ENCODE data around the gene PSMC1.

The PSMC1 gene

DNA sequence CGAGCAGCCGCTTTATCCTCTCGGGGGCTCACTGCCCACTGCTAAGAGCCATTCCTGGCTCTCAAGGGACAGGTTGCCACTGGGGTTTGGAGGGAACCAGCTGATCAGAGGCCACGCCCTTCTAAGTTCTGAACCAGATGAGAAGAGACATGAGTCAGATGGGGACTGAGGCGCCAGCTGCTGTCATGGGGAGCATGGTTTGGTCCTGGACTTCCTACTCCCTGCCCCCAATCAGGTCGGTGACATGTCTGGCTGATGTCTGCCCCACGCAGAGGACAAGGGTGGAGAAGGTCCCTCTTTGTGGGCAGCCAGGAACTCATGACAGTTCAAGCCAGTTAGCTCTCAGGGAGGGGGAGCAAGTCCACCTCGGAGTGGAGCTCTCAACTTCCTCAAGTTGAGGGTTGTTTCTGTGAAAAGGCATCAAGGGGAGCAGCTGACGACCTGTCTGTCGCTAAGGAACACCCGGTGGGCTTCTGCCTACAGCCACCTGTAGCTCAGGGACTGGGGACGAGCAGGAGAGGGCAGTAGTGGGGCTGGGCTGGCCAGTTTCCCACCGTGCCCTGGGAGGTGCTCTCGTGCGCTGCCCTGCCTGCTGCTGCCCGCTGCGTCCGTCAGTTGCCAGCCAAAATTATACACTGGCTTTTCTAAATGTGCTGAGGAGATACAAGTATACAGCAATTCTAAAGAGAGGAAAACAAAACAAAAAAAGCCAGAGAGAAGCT, 20.5 kb downstream of the PSMC1 start:
- no peak for DNase-seq

DNA sequence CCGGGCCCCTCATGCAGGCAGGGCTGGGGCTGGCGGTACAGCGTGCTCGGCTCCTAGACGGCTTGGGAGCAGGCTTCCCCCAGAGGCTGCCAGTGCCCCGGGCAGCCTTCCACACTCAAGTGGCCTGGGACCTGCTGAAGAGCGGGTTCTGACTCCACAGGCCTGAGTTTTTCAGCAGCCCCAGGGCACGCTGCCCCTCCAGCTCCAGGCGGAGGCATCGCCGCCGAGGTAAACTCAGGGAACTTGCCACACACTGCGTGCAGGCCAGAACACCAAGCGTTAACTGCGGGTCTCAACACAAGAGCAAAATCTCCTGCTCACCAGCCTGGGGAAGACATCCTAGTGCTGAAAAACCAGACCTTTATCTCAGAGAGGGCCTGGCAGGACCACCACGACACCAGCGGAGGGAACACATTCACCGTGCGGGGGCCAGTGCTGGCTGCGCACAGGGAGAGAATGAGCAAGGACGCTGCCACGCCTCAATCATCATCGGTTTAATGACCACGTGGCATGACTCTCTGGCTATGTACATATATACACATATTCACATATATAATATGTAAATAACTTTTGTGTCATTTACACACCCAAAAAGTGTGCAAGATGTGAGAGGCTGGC, 21.3 kb downstream of the PSMC1 start:
- no peak for DNase-seq

DNA sequence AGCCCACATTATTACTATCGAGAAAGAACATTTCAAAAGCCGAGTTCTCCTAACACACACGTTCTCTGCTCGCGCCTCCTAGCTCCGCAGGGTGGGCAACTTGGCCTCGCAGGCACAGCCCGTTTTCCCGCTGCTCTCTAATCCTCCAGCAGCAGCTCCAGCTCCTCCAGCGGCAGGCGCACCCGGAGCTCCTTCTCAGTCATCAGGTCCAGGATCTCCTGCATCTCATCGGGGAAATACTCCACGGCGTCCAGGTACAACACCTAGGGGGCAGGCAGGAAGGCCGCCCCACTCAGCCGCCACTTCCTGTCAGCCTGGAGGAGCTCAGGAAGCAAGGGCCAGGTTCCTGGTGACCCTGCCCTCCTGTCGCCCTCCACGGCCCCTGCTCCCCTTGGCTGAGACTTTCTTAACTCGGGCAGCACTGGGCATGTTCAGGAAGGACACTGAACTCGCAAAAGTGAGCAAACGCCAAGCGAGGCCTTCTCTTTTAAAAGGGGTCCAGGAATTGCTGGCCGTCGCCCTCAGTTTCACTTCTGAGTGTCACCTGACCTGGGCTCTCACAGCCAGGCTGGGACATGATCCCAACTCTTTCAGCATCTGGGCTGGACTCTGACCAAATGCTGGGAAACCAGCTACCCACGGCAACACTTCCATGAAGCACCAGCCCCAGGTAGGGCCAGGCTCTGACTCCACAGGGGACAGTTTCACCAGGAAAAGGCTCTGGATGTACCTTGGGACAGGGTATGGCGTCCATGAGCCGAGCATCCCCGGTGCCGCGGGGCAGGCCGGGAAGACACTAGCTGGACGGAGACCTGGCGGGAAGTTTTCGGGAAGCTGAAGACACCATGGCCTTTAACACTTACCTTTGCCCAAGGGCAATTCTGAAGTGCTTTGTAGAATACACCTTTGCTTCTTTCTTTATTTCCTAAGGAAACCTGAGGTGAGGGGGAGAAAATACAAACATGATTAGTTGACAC, 22.1 kb downstream of the PSMC1 start:
- no peak for DNase-seq

DNA sequence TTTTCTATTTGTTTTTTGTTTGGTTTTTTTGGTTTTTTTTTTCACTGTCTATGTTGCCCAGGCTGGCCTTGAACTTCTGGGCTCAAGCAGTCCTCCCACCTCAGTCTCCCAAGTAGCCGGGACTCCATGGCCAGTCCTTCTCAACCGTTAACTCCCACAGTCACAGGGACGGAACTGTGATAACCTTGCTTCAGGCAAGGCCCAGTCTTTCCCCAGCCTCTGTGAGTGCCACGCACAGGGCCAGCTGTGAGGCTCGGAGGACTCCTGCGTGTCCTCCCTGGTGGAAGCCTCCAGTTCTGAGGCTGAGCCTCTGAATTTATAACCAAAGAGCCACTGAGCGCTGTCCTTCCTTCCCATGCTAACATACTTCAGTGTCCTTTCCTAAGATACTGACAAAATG, 23.7 kb downstream of the PSMC1 start:
- no peak for DNase-seq

DNA sequence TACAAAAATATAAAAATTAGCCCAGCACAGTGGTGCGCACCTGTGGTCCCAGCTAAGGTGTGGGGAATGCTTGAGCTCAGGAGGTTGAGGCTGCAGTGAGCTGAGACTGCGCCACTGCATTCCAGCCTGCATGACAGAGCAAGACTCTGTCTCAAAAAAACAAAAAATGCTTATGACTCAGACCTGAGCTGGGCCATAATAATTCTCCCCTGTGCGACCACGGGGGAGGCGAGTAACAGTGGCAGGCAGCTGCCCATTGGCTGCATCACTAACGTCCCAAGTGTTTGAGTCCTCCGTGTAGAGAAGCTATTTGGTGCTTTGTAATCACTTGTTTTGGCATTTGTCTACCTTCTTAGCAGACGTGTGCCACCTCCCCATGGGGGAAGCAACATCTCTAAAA, 24.9 kb downstream of the PSMC1 start:
- DNase-seq: no peak

DNA sequence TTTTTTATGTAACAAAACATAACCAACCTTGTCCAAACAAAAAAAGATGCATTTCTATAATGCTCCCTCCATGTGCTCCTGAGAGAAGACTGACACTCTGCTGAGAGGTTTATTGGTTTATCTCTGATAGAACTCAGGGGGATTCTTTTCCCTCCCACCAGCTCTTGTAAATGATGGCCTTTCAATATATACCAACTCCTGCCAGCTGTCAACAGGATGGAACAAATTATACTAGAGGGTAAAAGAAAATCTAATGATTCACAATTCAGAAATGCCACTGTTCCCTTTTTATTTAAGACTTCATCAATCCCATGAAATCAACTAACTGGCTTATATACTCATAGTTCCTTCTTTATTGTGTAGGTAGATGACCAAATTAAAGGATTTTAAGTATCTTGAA, 25.4 kb downstream of the PSMC1 start:
- DNase-seq: no peak

DNA sequence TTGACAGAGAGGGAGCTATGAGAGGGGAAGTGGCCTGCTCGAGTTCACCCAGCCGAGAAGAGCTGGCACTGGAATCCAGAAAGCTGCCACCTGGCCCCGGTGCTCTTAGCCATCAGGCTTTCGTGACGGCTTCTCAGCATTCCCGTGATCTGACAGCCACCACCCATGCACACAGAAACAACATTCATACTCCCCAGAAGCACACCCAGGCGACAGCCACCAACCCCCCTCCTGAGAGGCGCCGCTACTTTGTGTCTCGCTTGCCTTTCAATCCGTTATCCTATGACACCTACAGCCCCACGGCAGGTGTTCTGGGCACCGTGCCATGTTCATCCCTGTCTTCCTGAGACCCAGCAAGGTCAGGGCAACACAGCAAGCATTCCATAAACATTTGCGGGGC, 31.4 kb downstream of the PSMC1 start:
- DNase-seq: no peak

DNA sequence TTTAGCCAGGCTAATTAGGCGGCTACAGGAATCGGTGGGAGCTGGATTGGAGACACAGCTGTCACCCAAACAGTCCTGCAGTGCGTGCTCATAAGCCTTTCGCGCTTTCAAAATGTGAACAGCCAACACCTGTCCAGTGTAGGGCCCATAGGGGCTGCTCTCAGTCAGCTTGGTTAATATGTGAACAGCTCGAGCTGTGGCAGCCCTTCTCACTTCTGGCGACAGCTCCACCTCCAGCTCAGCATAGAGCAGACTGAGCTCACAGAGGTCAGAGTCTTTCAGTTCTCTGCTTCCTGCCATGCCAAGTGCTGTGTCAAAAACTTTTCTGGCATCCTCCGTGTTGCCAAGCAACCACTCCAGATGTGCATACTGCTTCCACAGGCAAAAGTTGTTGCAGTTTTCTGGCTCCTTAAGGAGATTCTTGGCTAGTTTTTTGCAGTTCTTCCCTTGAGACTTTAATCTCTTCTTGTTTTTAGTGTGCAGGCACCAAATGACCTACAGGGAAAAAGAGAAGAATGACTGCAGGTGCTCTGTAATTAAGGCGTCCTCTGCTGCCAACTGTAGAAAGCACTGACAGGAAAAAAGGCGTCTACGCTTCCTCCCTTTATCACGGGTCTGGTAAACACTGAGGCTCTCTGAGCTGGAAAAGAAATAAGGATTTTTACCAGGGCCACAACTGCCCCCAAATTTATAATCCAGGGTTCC, 32.5 kb downstream of the PSMC1 start:
- peak; percentile 86 for DNase-seq

DNA sequence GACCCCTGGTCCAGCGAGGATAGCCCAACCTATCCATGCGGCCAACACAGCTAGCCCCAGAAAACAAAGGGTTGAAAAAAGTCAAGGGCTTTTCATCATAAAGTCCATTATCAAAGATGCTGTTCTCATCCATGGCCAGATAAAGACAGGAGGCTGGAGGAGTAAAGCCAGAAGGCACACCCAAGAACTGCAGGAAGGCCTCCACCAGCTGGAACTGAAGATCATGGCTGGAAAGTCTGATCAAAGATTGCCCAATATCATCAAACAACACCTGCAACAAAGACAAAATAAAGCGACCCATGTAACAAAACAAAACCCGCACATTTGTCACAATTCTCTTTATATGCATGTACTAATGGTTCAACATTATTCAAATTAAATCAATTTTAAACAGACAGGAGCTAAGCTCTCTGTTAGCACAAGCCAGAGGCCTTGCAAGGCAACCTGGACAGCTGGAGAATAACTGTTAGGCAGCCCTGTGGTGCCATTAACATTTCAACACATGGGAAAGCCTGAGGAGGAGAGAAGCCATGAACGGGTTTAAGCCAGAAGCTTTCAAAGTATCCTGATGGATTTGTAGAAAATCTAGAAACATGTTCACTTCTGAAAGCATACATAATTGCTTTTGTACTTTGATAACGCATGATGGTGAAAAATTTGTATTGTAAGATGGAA, 34.1 kb downstream of the PSMC1 start:
- no peak for DNase-seq

DNA sequence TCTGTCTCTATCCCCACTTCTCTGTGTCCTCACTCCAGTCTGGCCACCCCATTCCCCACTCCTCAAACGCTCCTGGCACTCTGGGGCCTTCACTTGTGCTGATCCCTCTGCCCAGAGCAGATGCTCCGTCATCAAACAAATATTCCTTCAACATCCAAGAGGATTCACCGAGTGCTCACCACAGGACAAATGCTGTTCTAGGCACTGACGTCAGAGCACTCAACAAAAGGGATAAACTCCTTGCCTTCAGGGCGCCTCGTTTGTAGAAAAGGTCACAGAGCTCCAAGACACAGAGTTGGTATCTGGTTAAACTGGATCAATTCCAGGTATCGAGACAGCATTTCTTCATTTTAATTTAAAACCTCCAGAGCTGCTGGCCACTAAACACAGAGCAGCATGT, 35.3 kb downstream of the PSMC1 start:
- no peak for DNase-seq

DNA sequence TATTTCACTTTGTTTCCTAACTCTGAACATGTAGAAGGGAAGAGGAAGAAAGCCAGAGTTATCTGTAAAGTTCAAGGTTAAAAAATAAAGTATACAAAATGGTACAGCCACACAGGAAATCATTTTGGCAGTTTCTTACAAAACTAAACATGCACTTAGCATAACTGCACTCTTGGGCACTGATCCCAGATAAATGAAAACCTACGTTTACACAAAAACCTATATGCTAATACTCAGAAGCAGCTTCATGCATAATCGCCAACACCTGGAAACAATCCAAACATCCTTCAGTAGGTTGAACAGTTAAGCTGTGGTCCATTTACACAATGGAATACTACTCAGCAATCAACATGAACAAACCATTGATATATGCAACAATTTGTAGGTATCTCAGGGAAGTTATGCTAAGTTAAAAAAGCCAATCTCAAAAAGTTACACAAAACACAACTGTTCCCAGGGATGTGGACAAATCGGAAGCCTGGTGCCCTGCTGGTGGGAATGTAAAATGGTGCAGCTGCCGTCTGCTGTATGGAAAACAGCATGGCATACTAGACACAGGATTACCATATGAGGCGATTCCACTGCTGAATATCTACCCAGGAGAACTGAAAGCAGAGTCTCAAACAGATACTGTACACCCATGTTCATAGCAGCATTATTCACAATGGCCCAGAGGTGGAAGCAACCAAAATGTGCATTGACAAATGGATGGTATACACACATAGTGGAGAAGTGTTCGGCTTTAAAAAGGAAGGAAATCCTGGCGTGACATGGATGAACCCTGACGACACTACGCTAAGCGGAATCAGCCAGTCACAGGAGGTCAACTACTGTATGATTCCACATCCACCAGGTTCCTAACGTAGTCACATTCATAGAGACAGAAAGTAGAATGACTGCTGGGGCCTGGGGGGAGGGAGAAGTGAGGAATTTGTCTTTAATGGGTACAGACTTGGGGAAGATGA, 37.7 kb downstream of the PSMC1 start:
- DNase-seq: no peak

DNA sequence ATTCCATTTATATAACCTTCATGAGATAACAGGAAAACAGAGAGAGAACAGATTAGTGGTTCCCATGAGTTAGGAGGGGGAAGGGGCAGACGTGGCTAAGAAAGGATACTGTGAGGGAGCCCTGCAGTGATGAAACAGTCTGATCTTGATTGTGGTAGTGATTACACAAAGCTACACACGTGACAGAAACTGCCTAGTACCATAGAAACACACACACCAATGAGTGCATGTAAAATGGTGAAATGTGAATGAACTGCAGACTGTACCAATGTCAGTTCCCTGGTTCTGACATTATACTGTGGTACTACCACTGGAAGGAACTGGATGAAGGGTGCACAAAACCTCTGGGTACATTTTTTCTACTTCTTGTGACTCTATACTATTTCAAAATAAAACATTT, 38.5 kb downstream of the PSMC1 start:
- DNase-seq: no peak

DNA sequence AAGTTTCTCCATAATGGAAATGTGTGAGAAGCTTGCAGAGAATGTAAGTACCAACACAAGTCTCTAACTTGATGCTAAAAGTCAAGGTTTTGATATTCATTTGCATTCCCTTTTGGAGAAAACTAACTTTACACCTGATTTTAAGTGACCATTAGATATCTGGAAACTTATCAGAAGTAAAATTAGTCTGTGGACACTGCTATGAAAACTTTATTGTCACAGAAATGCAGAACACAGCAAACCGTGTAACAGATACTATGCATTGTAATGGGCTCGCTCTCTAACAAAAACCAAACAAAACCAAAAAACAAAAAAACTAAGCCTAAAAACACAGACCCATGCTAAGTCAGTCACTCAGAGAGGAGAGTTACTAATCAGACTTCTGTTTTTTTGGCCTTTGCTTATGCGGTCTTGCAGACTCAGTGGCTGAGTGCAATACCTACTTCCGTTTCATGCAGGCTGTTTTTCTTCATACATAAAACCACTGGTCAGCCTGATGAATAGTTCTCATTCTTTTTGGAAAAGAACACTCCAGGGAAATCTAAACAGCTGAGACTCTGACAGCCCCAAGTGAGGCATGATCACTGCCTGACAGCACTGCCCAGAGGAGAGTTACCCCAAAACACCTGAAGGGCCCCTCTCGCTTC, 39.6 kb downstream of the PSMC1 start:
- DNase-seq: no peak

DNA sequence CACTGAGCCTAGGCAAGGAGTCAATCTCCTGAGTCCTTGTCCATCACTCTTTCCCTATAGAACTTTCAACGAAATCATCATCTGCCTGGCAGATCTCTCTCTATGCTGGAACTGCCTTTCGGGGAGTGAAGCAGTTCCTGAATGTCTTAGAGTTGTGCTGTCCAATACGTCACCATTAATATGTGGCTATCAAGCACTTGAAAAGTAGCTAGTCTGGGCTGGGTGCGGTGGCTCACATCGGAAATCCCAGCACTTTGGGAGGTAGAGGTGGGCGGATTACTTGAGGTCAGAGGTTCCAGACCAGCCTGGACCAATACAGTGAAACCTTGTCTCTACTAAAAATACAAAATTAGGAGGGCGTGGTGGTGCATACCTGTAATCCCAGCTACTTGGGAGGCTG, 40.3 kb downstream of the PSMC1 start:
- DNase-seq: no peak

DNA sequence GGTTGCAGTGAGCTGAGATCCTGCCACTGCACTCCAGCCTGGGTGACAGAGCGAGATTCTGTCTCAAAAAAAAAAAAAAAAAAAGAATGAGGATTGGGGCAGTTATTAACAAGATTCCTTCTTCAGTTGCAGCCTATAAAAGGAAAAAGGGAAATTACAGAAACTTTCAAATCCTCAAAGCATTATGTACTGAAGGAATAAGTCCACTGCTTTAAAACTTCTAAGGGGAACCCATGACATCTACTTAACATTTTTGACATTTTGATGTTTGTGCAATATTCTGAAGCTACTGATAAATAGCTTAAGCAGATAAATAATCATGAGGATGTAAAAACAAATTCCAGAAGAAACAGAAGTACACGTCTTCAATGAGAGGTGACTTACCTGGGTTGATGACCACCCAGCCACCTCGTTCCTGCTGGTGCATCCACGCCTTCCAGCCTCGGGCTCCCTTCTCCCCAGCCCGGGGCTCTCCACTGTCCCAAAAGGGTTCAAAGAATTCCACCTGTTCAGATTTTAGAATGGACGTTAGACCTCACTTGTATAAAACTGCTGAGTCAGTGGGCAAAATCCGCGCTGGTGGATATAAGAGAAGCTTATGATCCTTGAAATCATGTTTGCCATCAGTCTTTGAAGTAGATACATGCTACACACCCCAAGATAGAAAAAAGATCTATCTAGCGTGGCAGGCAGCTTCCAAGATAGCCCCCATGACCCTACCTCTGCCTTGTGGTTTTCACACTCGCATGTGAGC, 41.7 kb downstream of the PSMC1 start:
- no peak for DNase-seq

DNA sequence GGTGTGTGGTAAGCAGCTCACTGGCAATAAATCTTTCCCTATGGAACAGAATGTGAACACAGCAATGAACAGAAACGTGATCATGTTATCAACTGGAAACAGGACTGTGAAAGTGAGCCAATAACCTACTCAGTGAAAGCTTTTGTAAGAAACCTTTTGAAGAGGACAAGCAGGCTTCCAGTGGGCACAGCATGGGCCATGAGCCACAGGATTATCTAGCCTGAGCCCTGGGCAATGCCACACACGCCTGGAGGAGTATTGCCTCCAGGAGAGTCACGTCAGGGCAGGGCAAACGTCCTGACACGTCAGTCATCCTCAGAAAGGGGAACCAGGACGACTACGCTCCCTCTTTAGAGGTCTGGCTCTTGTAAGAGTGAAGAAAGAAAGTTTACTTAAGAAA, 43.1 kb downstream of the PSMC1 start:
- no peak for DNase-seq

DNA sequence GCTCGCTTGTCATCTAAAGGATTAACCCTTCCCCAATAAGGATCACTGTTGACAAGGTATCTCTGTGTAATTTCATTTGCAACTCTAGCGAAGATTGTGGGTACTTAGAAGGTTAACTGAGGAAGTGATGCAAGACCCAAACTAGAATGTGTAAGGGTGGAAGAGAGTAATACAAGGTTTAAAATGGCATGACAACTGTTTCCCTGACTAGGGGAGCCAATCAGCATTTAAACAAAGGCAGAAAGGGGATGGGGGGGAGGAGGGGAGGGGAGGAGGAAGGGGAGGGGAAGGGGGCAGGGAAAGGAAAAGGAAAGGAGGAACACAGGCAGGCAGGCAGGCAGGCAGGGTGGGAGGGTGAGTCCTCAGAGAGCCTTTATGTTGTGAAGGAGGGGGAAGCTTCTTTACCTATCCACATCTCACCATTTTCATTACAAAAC, 44.3 kb downstream of the PSMC1 start:
- DNase-seq: no peak

DNA sequence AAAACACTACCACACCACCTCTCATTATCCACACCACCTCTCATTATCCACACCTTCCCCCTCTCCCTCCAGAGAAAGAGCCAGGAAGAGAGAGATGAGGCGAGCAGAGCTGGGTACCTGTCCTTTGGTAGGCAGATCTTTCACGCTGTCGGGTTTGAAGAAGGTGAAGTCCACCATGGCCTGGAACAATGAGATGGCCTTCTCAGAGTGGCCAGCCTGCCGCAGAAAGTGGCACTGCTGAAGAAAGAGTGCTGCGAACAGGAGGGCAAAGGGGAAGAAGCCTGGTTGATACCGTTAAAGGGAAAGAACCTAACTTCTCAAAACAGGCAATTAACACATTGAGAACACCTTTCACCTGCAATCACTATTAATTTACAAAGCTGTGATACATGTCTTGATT, 44.8 kb downstream of the PSMC1 start:
- no peak for DNase-seq

DNA sequence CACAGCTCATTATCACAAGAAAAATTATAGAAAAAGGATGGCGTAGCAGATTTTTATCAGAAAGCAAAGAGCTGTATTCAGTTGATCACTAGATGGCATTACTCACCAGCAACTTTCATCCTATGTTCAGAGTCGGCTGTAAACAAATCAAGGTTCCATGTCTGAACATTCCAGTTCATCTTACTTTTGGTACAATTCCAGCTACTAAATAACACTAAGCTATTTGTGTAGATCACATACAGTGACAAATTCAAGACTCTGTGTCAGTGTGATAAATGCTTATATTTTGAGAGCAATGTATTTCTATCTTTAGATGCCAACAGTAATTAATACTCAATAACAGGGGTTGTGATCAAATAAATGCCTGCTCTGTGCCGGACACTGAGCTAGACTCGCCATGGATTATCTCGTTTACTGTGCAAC, 45.3 kb downstream of the PSMC1 start:
- DNase-seq: peak; percentile 85

All from NCI-H1694 (cell line).